ENCODE results near the gene PTPRN2. TPM values are rescaled to one million over a fixed set of nuclear protein-coding genes. Genes with fewer than 3 reads are reported as not detected.

PTPRN2 gene
- total RNA-seq, 1 donor = 0.09 TPM

DNA sequence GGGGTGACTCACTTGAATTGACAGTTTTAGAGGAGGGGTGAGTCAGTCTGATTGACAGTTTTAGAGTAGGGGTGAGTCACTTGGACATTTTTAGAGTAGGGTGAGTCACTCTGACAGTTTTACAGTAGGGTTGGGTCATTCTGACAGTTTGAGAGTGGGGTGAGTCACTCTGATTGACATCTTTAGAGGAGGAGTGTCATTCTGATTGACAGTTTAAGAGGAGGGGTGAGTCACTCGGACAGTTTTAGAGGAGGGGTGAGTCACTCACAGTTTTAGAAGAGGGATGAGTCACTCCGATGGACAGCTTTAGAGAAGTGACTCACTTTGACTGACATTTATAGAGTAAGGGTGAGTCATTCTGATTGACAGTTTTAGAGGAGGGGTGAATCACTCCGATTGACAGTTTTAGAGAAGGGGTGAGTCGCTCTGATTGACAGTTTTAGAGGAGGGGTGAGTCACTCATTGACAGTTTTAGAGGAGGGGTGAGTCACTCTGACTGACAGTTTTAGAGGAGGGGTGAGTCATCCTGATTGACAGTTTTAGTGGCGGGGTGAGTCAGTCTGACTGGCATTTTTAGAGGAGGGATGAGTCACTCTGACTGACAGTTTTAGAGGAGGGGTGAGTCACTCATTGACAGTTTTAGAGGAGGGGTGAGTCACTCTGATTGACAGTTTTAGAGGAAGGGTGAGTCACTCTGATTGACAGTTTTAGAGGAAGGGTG, 655.0 kb downstream of the PTPRN2 start:
- TF ChIP-seq, protein P1, sequence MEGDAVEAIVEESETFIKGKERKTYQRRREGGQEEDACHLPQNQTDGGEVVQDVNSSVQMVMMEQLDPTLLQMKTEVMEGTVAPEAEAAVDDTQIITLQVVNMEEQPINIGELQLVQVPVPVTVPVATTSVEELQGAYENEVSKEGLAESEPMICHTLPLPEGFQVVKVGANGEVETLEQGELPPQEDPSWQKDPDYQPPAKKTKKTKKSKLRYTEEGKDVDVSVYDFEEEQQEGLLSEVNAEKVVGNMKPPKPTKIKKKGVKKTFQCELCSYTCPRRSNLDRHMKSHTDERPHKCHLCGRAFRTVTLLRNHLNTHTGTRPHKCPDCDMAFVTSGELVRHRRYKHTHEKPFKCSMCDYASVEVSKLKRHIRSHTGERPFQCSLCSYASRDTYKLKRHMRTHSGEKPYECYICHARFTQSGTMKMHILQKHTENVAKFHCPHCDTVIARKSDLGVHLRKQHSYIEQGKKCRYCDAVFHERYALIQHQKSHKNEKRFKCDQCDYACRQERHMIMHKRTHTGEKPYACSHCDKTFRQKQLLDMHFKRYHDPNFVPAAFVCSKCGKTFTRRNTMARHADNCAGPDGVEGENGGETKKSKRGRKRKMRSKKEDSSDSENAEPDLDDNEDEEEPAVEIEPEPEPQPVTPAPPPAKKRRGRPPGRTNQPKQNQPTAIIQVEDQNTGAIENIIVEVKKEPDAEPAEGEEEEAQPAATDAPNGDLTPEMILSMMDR (IDR thresholded peaks at IDR 0.05; ENCODE audit: insufficient read depth, low read length) = no peak
- H3K4me3 ChIP-seq (ENCODE audit: low read depth, low read length) = no peak overlapping the region
- no peak for DNase-seq (ENCODE audit: low read depth)

DNA sequence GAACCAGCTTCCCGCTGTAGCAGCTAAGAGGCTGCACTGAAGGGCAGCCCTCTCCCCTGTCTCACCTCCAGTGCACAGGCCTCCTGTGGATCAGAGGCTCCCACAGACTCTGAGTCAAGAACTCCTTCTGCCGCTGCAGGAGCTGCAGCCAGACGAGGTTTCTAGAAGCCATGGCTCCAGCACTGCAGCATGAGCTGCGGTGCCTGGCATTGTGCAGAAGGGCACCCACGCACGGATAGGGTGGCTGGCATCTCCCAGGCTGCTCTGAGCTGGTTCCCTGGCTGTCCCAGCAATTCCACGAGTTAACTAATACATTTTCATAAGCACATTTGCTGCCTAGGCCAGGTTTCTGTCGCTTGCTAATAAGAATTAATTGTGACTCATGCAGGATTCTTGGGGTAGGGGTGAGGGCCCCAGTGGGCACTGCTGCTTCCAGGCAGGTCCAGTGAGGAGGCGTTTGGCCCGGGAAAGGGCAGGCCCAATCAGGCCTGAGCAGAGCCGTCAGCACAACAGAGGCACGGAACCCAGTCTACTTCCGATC, 656.6 kb downstream of the PTPRN2 start:
- no peak overlapping the region for H3K4me3 ChIP-seq (ENCODE audit: low read depth, low read length)
- no peak for DNase-seq (ENCODE audit: low read depth)
- TF ChIP-seq, protein P1 (IDR thresholded peaks at IDR 0.05; ENCODE audit: insufficient read depth, low read length) = no peak

DNA sequence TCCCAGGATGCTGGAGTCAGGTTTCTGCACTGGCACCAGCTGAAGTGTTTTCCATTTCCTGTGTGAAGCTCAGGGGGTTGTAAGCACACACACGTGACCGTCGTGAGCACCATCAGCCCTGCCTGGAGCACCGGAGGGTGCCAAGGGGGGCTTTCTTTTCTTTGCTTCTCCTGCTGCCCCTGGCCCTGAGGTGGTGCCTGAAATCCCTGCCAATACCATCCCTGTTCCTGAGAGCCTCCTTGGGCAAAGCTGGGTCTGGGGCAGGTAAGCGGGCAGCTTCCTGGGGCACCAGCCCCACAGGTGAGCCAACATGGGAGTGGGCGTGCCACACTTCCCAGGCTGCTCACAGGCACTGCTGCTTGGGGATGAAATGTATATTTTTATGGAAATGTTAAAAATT, 657.2 kb downstream of the PTPRN2 start:
- TF ChIP-seq, protein P1 (IDR thresholded peaks at IDR 0.05; ENCODE audit: insufficient read depth, low read length) = no peak
- no peak overlapping the region for H3K4me3 ChIP-seq (ENCODE audit: low read depth, low read length)
- DNase-seq (ENCODE audit: low read depth) = no peak

DNA sequence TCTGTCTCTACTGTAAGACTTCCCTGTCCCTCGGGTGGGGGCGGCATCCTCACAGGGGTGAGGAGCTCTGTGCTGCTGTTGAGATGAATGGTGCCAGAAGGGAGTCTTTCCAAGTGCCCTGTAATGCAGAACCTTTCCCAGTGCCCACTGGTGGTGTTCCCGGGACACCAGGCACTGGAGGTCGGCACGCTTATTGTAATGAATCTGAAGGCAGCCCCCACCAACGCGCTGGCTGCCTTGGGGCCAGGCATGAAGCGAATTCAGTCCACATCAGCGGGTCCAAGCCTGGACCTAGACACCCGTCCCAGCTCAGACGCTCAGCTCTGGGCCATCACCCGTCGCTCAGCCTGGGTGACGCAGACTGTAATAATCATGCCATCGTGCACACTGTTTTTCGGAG, 658.0 kb downstream of the PTPRN2 start:
- DNase-seq (ENCODE audit: low read depth) = no peak
- no peak overlapping the region for H3K4me3 ChIP-seq (ENCODE audit: low read depth, low read length)
- TF ChIP-seq, protein P1 (IDR thresholded peaks at IDR 0.05; ENCODE audit: insufficient read depth, low read length) = no peak

DNA sequence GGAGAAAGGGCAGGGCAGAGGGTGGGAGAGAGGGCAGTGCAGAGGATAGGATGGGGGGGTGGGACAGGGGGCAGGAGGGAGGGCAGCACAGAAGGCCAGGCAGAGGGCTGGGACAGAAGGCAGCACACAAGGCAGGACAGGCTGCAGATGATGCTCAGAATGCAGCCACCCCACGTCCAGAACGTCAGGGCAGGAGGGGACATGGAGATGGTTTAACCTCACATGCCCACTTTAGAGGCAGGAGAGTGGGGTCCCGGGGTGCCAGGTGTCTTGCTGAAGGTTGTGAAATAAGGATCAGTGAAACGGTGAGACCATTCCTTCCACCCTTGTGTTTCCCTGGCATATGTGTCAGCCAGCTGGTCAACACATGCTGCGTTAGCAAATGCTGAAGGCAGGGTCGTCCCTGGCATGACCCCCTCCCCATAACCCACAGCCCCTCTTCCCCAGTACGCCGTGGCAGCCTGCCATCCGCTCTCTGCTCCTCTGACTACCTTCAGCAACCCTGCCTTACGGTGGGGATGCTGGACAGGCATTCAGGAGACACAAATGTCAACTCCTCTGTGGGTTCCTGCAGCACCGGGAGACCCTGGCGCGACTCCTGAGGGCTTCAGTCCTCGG, 658.7 kb downstream of the PTPRN2 start:
- no peak for DNase-seq (ENCODE audit: low read depth)
- TF ChIP-seq, protein P1 (IDR thresholded peaks at IDR 0.05; ENCODE audit: insufficient read depth, low read length) = no peak
- no peak overlapping the region for H3K4me3 ChIP-seq (ENCODE audit: low read depth, low read length)

DNA sequence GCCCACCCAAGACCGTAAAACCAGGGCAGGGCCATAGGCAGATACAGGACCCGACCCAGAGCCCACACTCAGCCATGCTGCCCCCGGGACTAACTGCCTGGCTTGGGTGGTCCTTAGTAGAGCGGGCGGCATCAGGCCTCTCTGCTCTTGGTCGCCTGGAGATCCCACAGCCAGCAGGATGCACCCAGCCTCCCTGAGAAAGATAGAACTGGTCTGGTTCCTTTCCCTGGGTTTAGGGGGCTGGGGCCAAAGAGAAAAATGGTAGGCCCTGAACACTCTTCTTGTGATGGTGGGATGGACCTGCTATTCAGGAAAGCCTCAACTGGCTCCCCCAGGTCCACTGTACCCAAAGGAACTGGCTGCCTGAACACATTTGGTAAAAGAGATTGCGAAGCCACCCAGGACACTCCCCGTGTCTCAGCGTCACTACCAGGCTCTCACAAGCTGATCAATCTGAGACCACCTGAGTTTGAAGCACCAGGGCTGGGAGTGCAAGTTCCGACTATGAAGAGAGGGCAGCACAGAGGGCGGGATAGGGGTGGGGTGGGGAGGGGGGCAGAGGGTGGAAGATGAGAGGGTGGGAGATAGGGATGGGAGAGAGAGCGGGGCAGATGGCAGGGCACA, 659.3 kb downstream of the PTPRN2 start:
- no peak for DNase-seq (ENCODE audit: low read depth)
- no peak overlapping the region for H3K4me3 ChIP-seq (ENCODE audit: low read depth, low read length)
- TF ChIP-seq, protein P1 (IDR thresholded peaks at IDR 0.05; ENCODE audit: insufficient read depth, low read length) = no peak

Data from fibroblast of the aortic adventitia (primary cell).